GM18498 (cell line): ENCODE results near the gene ZNF692.
A peak's percentile ranks its signal among the peaks of the same experiment; 100 is the strongest.
"Not testable (repeated sequence)": the region's sequence is repeated elsewhere in the genome, so short reads cannot be mapped to it uniquely, and the experiment has no call there.

Experiments
- ATAC-seq: cut with Tn5 transposase; IDR thresholded peaks from one replicate; pipeline ENCODE4 v1.9.1; 2021; ENCODE audit warnings: mild to moderate bottlenecking, moderate library complexity; ENCODE audit not compliant: unreplicated experiment

The ZNF692 gene

GRCh38 chr1:248850124-248850523, 8.8 kb downstream of the ZNF692 start:
- ATAC-seq: no peak

DNA sequence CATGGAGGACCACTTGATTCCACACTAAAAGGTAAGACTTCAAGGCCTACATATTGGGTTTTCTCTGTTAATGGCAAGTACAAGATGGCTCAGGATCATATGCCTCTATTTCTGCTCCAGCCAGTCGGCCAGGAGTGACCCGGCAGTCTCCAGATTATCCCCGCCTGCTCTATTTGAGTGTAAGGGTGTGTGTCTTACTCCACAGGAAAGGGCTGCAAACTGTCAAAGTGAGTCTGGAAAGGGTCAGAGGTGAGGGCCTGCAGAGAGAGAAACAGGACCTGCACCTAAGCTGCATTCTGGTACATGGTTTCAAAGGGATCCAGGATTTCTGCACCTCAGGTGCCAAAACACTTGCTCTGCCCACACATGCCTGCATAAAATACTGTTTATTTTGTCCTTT, 9.2 kb downstream of the ZNF692 start:
- no peak for ATAC-seq

GRCh38 chr1:248849152-248849551, 9.7 kb downstream of the ZNF692 start:
- no peak for ATAC-seq

DNA sequence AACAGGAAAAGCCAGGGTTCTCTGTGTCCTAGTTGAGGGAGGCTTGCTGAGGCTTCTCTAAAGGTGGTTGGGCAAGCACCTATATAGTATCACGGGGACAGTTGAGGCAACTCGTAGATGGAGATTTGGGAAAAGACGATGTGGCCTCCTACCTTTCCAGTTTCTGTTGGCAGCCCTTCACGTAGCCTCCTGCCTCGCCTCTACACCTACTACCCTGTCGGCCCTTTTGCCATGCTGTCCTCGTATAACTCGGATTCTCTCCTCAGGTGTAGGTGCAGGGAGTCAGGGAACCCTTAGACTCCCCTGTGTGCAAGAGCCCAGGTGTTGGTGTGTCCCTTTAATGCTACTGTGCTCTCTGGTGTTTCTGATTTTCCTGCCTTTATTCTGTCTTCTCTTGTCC, 10.3 kb downstream of the ZNF692 start:
- no peak for ATAC-seq

DNA sequence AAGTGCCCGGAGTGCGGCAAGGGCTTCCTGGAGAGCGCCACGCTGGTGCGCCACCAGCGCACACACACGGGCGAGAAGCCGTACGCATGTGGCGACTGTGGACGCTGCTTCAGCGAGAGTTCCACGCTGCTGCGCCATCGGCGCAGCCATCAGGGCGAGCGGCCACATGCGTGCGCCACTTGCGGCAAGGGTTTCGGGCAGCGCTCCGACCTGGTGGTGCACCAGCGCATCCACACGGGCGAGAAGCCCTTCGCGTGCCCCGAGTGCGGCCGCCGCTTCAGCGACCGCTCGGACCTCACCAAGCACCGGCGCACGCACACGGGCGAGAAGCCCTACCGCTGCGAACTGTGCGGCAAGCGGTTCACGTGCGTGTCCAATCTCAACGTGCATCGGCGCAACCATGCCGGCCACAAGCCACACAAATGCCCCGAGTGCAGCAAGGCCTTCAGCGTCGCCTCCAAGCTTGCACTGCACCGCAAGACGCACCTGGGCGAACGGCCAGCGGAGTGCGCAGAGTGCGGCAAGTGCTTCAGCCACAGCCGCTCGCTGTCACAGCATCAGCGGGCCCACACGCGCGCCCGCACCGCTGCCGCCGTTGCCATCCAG, 10.8 kb downstream of the ZNF692 start:
- no peak for ATAC-seq

DNA sequence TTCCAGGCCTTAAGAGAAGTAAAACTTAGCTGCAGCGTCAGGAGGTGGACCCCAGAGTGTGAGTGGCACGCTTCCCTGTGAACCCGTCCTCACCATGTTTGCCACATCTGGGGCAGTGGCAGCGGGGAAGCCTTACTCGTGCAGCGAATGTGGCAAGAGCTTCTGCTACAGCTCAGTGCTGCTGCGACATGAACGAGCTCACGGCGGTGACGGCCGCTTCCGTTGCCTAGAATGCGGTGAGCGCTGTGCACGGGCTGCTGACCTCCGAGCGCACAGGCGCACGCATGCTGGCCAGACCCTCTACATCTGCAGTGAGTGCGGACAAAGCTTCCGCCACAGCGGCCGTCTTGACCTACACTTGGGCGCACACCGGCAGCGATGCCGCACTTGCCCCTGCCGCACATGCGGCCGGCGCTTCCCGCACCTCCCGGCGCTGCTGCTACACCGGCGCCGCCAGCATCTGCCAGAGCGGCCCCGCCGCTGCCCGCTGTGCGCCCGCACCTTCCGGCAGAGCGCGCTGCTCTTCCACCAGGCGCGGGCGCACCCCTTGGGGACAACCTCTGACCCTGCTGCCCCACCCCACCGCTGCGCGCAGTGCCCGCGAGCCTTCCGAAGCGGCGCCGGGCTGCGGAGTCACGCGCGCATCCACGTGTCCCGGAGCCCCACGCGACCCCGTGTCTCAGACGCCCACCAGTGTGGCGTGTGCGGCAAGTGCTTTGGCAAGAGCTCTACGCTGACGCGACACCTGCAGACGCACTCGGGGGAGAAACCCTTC, 11.5 kb downstream of the ZNF692 start:
- no peak for ATAC-seq

GRCh38 chr1:248844526-248844925, 14.4 kb downstream of the ZNF692 start:
- no peak for ATAC-seq

DNA sequence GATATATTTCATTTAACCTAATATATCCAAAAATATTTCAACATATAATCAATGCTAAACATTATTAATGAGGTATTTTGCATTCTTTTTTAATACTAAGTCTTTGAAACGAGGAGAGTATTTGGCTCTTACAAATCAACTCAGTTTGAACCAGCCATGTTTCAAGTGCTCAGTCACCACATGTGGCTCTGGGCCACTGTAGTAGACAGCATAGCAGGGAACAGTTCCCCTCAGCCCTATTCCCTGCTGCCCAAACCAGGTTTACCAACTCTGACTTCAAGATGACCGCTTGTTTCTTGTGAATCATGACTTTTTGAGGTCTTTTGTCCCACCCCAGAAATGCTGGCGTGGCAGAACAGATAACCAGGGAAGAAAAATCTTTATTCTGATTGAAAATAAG, 15.2 kb downstream of the ZNF692 start:
- no peak for ATAC-seq

DNA sequence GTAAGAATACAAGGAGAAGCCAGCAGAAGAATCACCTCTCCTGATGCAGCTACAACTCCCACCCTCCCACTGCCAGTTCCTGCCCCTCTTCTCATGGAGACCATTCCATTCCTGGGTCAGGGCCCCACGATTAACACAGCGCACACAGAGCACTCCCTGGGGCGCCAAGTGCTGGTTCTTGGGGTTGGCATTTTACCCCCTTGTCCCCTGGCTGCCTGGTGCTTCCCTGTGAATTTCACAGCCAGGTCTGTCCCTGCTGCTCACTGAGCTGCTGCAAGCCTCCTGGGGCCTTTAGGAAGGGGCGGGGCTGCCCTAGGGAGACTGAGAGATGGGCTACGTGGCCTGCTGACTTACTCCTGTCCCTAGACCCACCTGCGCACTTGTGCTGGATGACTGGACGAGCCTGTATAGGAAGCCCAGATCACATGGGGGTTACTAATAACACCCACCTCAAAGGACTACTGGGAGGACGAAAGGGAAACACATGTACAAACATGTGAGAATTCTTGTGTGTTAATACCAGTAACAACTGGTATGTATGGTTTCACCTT, 16.0 kb downstream of the ZNF692 start:
- ATAC-seq: no peak

DNA sequence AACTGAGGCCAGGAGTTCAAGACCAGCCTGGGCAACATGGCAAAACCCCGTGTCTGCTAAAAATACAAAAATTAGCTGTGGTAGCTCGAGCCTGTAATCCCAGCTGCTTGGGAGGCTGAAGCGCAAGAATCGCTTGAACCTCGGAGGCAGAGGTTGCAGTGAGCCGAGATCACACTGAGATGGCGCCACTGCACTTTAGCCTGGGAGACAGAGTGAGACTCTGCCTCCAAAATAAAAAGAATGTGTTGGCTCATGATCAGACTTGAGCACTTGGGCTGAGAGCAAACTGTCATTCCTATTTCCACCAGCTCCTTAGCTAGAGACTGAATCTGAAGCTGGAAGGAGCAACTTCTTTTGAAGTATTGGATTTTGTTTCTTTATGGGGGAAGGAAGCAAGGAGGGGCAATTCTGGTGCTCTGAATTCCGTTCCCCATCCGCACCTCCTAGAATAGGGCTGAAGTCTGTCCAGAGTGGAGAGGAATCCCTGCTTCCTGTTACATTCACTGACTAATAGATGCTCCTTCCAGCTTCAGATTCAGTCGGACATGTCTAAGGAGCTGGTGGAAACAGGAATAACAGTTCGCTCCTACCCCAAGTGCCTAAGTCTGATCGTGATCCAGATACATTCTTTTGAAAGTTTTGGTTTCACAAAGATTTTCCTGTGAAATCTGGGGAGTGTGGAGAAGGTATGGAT, 17.0 kb downstream of the ZNF692 start:
- no peak for ATAC-seq

DNA sequence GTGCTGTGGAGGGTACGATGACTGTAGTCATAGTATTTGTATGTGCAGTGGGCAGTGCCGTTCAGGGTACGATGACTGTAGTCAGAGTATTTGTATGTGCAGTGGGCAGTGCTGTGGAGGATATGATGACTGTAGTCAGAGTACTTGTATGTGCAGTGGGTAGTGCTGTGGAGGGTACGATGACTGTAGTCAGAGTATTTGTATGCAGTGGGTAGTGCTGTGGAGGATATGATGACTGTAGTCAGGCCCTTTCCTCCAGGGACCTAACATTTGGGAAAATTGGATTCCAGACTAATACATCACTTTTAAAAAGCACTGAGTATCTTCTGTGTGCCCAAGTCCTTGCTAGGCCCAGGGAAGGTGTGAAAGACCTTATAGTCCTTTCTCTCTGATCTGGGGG, 17.9 kb downstream of the ZNF692 start:
- ATAC-seq: no peak

- no peak for ATAC-seq
Measured at GRCh38 chr1:248839168-248839555, 19.7 kb downstream of the ZNF692 start.

DNA sequence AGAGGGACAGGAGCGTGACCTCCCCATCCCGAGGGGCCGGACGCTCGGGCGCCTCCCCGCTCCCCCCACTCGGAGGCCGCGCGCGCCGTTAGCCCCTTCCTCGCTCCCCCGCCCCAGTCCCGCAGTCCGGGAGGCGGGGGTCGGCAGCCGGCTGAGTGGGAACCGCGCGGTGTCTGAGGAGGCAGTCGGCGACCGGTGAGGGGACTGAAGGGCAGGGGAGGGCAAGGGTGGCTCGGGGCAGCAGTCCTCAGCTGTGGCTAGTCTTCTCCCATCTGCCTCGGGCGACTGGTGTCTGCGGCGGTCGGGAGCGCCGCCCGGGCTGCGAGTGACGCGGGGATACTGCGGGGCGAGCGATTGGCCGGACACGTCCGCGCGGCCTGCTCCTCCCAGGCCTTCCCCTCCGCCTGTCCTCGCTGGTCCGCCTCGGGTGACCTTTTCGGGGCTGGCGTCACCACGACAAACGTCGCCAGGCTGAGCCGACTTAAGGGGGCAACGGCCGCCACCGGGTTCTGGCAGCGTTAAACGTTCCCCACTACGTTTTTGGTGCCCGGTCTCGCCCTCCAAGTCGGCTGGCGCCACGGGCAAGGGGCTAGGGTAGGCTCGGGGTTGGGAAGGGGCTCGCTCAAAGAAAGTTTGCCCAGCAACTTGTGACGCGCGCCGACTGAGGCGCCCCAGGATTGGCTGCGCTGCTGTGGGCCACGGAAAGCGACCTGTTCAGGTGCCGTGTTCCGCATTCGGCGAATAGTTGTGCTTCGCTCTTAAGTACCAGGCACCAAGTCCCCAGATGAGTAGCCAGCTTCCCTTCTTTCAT, 20.3 kb downstream of the ZNF692 start:
- ATAC-seq: peak; percentile 69

DNA sequence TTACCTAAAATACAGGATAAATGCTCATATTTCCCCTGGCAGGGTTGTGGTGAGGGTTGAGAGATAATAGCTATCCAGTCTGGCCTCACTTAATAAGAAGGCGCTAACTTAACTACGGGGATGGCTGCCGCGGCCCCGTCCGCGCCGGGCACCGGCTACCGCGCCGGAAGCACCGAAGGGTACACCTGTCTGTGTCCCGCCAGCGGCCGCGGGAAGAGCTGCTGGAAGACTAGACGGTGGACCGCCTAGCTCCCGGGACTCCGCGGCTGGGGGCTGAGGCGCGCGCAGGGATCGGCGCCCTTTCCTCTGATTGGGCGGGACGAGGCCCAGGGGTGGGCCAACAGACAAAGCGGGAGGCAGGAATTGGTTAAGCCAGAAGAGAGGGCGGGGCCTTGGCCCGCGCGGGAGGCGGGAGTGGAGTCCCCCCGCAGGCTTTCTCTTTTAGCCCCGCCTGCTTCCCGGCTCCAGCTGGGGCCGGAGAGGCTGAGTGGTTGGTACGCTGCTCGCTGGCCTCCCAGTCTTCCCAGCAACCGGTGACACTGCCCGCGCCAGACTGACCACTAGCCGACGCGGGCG, 21.0 kb downstream of the ZNF692 start, which contains the start of gene ZNF672:
Gene ZNF672, plus strand, starts transcription at position 444 of the 576 bp plus-strand sequence. CDS start 9,051 bp downstream, outside the sequence.
- peak; percentile 87 for ATAC-seq

- no peak for ATAC-seq
Measured at GRCh38 chr1:248837045-248837780, 21.7 kb downstream of the ZNF692 start.

DNA sequence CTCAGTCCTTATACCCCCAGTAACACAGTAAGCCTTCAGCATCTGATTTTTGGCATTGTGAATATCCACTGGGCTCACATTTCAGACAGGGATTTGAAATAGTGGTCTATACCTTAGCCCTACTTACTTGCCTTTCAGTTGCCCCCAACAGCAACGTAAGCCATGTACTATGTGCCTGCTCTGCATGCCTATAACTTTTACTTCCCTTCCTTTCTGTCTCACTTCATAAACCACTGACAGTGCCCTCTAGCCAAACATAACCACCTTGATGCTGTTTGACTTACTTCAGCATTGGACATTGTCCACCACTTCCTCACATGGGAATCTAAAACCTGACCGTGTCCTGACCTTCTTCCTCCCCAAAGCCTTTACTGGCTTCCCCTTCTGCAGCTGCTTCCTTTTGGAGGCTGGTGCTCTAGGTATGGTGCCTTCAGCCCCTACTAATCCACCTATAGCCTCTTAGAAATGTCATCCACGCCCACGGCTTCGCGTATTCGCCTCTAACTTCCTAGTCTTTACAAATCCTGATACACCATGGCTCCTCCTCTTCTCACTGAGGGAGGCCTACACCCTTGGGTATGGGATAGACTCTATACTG, 24.4 kb downstream of the ZNF692 start:
- ATAC-seq: no peak

DNA sequence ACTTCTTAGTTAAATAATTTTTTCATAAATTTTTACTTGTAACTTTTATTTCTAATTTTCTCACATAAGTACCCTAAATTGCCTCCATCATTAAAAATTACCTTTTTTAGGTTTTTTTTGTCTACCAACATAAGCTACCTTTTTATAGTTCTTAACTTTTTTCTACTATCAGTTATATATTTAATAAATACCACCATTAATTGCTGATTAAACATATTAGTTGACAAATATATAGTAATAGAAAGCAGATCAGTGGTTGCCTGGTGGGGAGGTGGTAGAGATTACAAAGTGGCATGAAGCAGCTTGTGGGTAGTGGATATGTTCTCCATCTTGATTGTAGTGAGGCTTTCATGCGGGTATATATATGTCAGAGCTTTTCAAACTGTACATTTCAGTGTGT, 27.0 kb downstream of the ZNF692 start:
- ATAC-seq: no peak

DNA sequence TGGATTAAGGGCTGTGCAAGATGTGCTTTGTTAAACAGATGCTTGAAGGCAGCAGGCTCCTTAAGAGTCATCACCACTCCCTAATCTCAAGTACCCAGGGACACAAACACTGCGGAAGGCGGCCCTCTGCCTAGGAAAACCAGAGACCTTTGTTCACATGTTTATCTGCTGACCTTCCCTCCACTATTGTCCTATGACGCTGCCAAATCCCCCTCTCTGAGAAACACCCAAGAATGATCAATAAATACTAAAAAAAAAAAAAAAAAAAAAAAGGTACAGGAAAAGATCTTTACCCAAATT, 28.2 kb downstream of the ZNF692 start:
- ATAC-seq: not testable (repeated sequence)

- no peak for ATAC-seq
Measured at GRCh38 chr1:248828845-248829244, 30.0 kb downstream of the ZNF692 start.
